ENCODE results near the gene MS4A10. TPM values are rescaled to one million over a fixed set of nuclear protein-coding genes. Genes with fewer than 3 reads are reported as not detected.

MS4A10 gene
- polyA plus RNA-seq, 2 of the 4 experiments (the other 2 are of a cell fraction): not detected

DNA sequence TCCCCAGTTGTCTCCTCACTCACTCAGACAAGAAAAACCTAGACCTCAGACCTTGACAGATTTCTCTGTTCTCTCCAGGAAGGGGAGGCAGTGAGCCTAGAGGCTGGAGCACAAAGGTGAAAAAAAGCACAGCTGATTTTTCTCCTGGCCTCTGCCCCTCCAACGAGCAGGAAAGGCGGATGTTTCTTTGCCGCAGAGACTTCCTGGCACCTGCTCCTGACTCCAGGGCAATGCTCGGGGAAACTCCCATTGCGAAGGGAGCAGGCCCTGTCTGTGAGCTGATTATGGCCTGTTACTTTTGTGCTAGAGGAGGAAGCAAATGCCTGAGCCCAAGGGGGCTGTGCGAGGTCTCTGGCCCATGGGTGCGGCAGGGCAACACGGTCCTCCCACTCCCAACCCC is 25.4 kb downstream of the MS4A10 start:
- Histone ChIP-seq H3K4me3 (no peak overlapping the region), H3K27ac (no peak overlapping the region), H3K9me3 (no peaks in the 10 kb centered on the region), H3K4me2 (no peak overlapping the region), H3K4me1 (no peaks in the 10 kb centered on the region)
- DNase-seq (ENCODE audit: low read depth in 1 of 2, low spot score in 1 of 2): no peak
- CTCF ChIA-PET: interaction anchor here (1.0 to 1.4 kb wide), 2 partner anchors 21 to 35 kb away, joined by 3 read pairs; no protein-coding TSS in a partner anchor
- TF ChIP-seq CBX8 (IDR thresholded peaks at IDR 0.05) (no peak), POLR2AphosphoS2 (conservative IDR thresholded peaks at IDR 0.05; ENCODE audit: low read length) (no peak), EHMT2 (IDR thresholded peaks at IDR 0.05; ENCODE audit: low read depth) (no peak), TP53 (CRISPR knock-in tag; IDR thresholded peaks at IDR 0.05) (no peak), MAZ (IDR thresholded peaks at IDR 0.05; ENCODE audit: borderline replicate concordance, low read depth, low read length) (no peak), MYC (IDR thresholded peaks at IDR 0.05; ENCODE audit: borderline replicate concordance, low read length) (no peak), NR3C1 (IDR thresholded peaks at IDR 0.05) (no peak), ATOH8 (CRISPR knock-in tag; IDR thresholded peaks at IDR 0.05; ENCODE audit: low read depth) (no peak), EHF (CRISPR knock-in tag; IDR thresholded peaks at IDR 0.05) (no peak)
- POLR2A ChIA-PET: no interaction called here
- no peak for ATAC-seq
- no peak for FAIRE-seq
- WGBS (ENCODE audit: missing lambda C conversion rate): 59% methylated on average over 8 of the region's 8 CpGs

DNA sequence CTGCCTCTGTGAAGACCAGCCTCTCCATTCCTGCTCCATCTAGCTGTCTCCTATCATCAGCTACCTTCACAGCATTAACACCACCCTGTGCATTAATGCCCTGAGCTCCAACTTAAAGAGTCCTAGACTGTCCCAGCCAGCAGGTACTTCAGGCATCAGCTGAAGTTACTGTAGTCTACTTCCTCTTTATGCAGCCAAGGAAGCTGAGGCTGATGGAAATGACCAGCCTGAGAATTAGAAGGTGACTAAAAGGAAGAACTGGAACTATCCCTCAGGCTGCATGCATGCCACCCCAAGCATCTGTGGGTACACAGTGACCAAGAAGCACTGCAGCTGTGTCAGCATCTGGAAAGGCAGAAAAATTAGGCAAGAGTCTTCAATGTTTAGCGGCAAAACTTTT is 28.2 kb downstream of the MS4A10 start:
- CTCF ChIA-PET: interaction anchor here (0.8 to 1.3 kb wide), 3 partner anchors 18 to 37 kb away, joined by 3 to 7 read pairs (median 4); no protein-coding TSS in a partner anchor

DNA sequence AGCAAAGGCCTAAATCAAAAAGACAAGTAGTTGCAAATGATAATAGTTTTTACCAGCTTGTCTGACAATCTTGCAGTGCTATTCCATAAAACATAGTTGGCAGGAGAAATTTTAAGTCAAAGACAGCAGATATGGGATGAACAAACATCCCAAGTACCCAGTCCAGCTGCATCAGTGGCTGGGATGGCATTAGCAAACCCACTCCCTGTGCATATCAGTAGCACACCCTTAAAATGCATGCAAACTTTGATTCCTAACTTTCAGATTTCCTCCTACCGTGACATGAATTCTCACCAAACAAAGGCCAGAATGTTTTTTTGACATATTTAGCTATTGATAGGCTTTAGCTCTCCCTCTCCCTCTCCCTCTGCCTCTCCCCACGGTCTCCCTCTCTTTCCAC is 29.0 kb downstream of the MS4A10 start:
- Histone ChIP-seq H3K4me3 (no peak overlapping the region), H3K27ac (no peak overlapping the region), H3K4me2 (no peak overlapping the region), H3K9me3 (peaks cover 15% of the 10 kb centered on the region), H3K4me1 (no peaks in the 10 kb centered on the region)
- ChIA-PET CTCF (interaction anchor here (1.2 to 1.3 kb wide), 2 partner anchors 17 to 38 kb away, joined by 4 to 7 read pairs; no protein-coding TSS in a partner anchor), POLR2A (no interaction called here)
- DNase-seq (ENCODE audit: low read depth in 1 of 2, low spot score in 1 of 2) (no peak), ATAC-seq (no peak), FAIRE-seq (no peak)
- whole genome bisulfite sequencing (ENCODE audit: missing lambda C conversion rate): 34% methylated on average over 2 of the region's 2 CpGs
- no peak for TF ChIP-seq NPAS2 (CRISPR knock-in tag; IDR thresholded peaks at IDR 0.05; ENCODE audit: borderline replicate concordance)
- TF ChIP-seq MYC (IDR thresholded peaks at IDR 0.05; ENCODE audit: borderline replicate concordance, low read length): no peak
- no peak for TF ChIP-seq MAFK (IDR thresholded peaks at IDR 0.05; ENCODE audit: partially characterized antibody)
- no peak for TF ChIP-seq KDM5A (IDR thresholded peaks at IDR 0.05)
- TF ChIP-seq JUN (IDR thresholded peaks at IDR 0.05): no peak
- TF ChIP-seq TFCP2L1 (CRISPR knock-in tag; IDR thresholded peaks at IDR 0.05): no peak
- no peak for TF ChIP-seq KDM1A (IDR thresholded peaks at IDR 0.05; ENCODE audit: low read depth)
- no peak for TF ChIP-seq ESRRA (IDR thresholded peaks at IDR 0.05; ENCODE audit: borderline replicate concordance, low read length)
- TF ChIP-seq CBX8 (IDR thresholded peaks at IDR 0.05): no peak
- no peak for TF ChIP-seq EHF (CRISPR knock-in tag; IDR thresholded peaks at IDR 0.05)
- no peak for TF ChIP-seq RFX5 (IDR thresholded peaks at IDR 0.05)
- TF ChIP-seq CBX2 (IDR thresholded peaks at IDR 0.05; ENCODE audit: borderline replicate concordance, low read depth): no peak
- TF ChIP-seq CHD4 (IDR thresholded peaks at IDR 0.05; ENCODE audit: borderline replicate concordance): no peak
- TF ChIP-seq, protein P1, sequence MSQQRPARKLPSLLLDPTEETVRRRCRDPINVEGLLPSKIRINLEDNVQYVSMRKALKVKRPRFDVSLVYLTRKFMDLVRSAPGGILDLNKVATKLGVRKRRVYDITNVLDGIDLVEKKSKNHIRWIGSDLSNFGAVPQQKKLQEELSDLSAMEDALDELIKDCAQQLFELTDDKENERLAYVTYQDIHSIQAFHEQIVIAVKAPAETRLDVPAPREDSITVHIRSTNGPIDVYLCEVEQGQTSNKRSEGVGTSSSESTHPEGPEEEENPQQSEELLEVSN (IDR thresholded peaks at IDR 0.05; ENCODE audit: borderline replicate concordance, low read depth): no peak
- no peak for TF ChIP-seq FOXS1 (CRISPR knock-in tag; IDR thresholded peaks at IDR 0.05)

More for the DNA sequence above, 28.2 kb downstream of the MS4A10 start:
- FAIRE-seq (no peak), DNase-seq (ENCODE audit: low read depth in 1 of 2, low spot score in 1 of 2) (no peak), ATAC-seq (no peak)
- WGBS (ENCODE audit: missing lambda C conversion rate): 73% methylated on average over 1 of the region's 1 CpG
- POLR2A ChIA-PET: no interaction called here
- no peak overlapping the region for H3K27ac ChIP-seq
- no peak for TF ChIP-seq FOXS1 (CRISPR knock-in tag; IDR thresholded peaks at IDR 0.05)
- no peak for TF ChIP-seq POLR2A (IDR thresholded peaks at IDR 0.05; ENCODE audit: low read length)
- no peak for TF ChIP-seq SMC3 (IDR thresholded peaks at IDR 0.05)
- no peak for TF ChIP-seq ESRRA (IDR thresholded peaks at IDR 0.05; ENCODE audit: borderline replicate concordance, low read length)
- TF ChIP-seq FOSL2 (IDR thresholded peaks at IDR 0.05): no peak
- TF ChIP-seq FOSL2 (CRISPR knock-in tag; IDR thresholded peaks at IDR 0.05): no peak
- TF ChIP-seq HEYL (CRISPR knock-in tag; IDR thresholded peaks at IDR 0.05): no peak
- TF ChIP-seq, protein P1 (IDR thresholded peaks at IDR 0.05; ENCODE audit: borderline replicate concordance, low read depth): no peak
- TF ChIP-seq CHD4 (IDR thresholded peaks at IDR 0.05; ENCODE audit: borderline replicate concordance): no peak
- no peak for TF ChIP-seq PBX3 (IDR thresholded peaks at IDR 0.05)
- no peak for TF ChIP-seq TFCP2L1 (CRISPR knock-in tag; IDR thresholded peaks at IDR 0.05)
- no peak for TF ChIP-seq POLR2AphosphoS2 (conservative IDR thresholded peaks at IDR 0.05; ENCODE audit: low read length)
- no peak for TF ChIP-seq USF2 (IDR thresholded peaks at IDR 0.05)
- no peak for TF ChIP-seq KDM5A (IDR thresholded peaks at IDR 0.05)
- H3K4me3 ChIP-seq: no peak overlapping the region
- no peak overlapping the region for H3K4me2 ChIP-seq
- H3K9me3 ChIP-seq: peaks cover 15% of the 10 kb centered on the region
- H3K4me1 ChIP-seq: no peaks in the 10 kb centered on the region

Measured in A549 (cell line).